GM20000 (cell line): ENCODE data around the gene FLVCR2.
A peak's percentile ranks its signal among the peaks of the same experiment; 100 is the strongest.

ENCODE experiments used
- DNase-seq: peaks from one replicate; pipeline ENCODE4 v3.0.0; 2012; ENCODE audit warnings: low spot score
- TF ChIP-seq, protein P1 (sequence below): IDR thresholded peaks from 2 replicates; pipeline ENCODE4 v1.5.1; 2012; ENCODE audit warnings: mild to moderate bottlenecking, control low read depth; ENCODE audit errors: extremely low read depth, missing control alignments

FLVCR2 gene

DNA sequence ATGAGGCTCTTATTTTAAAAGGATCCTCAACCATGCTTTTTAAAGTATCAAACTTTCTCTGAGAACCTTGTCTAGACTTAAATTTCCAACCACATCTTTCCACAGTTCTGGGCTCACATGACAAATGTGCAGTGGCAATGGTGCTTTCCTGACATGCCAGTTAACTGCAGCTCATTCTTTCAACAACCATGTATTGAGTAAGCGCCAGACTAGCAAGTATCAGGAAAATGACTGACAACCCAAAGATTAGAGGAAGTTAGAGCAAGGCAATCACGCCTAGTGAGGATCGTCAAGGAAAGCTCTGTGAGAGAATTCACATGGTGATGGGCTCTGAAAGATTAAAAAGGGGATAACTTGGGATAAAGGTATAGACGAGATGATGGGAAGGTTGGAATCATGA, 35.8 kb downstream of the FLVCR2 start:
- TF ChIP-seq, protein P1, sequence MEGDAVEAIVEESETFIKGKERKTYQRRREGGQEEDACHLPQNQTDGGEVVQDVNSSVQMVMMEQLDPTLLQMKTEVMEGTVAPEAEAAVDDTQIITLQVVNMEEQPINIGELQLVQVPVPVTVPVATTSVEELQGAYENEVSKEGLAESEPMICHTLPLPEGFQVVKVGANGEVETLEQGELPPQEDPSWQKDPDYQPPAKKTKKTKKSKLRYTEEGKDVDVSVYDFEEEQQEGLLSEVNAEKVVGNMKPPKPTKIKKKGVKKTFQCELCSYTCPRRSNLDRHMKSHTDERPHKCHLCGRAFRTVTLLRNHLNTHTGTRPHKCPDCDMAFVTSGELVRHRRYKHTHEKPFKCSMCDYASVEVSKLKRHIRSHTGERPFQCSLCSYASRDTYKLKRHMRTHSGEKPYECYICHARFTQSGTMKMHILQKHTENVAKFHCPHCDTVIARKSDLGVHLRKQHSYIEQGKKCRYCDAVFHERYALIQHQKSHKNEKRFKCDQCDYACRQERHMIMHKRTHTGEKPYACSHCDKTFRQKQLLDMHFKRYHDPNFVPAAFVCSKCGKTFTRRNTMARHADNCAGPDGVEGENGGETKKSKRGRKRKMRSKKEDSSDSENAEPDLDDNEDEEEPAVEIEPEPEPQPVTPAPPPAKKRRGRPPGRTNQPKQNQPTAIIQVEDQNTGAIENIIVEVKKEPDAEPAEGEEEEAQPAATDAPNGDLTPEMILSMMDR, result no peak
- no peak for DNase-seq

DNA sequence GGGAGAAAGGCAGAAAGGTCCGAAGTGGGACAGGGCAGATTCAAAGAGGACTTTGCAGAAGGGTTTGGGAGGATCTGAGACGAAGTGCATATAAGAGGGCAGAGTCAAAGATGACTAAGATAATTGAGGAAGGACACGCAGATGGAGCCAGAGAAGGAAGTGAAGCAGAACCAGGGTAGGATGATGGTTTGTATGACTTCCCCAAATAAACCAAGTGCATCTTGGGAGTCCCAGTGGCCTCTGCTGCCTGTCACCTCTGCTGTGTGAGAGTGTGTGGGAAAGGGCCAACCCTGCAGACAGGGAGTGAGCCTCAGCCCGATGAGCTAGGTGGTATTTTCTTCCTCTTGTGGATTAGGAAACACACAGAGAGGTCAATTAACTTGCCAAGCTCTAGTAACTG, 36.8 kb downstream of the FLVCR2 start:
- TF ChIP-seq, protein P1, result no peak
- peak; percentile 16 for DNase-seq

DNA sequence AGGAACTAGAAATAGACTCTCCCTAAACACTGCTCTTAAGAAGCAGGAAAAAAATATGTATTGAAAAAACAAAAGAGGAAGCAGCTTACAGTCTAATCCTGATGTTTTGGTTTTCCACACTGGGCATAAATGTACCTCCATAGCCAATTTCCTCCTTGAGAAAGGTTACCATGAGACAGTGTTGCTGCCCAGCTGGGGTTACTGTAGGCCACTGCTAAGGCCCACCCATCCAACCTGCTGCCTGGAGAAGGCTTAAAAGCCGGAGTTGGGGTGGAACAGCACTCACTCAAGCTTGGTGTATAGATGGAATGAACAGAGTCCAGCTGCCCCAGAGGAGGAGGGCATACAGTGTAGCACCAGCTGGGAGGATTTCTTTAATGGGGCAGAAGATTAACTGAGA, 41.1 kb downstream of the FLVCR2 start:
- no peak for DNase-seq
- TF ChIP-seq, protein P1, result no peak

DNA sequence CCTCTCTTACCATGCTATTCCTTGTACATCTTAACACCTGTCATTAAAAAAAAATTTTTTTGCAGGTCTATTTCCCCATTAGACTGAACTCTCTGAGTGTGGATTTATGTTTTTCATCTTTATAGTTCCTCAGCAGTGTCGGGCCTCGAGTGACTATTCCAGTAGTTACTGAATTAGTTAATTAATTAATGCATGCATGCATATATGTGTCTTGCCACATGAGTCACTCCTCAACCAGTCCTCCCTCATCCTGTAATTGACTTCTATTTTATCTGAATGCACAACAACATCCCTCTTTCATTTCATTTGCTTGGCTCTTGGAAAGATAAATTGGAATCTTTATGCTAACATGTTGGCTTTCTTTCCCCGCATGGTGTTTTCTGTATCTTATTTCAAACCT, 46.6 kb downstream of the FLVCR2 start:
- no peak for DNase-seq
- TF ChIP-seq, protein P1, result no peak

DNA sequence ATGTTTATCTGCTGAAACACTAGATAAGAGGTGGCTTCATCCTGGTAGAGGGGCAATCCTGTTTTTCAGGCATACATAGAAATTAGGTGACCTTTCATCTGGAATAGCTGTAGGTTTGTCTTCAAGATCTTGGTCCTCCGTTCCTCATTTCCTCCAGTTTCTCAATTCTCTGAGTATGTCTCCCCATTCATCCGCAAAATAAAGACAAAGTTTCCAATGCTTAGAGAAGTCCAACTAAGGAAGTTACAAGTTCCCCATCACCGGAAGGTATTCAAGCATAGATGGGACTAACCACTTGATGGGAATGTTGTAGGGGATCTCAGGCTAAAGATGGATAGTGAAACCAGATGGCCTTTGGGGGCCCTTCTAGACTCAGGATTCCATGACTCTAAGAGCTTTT, 48.0 kb downstream of the FLVCR2 start:
- DNase-seq, result no peak
- TF ChIP-seq, protein P1, result no peak

DNA sequence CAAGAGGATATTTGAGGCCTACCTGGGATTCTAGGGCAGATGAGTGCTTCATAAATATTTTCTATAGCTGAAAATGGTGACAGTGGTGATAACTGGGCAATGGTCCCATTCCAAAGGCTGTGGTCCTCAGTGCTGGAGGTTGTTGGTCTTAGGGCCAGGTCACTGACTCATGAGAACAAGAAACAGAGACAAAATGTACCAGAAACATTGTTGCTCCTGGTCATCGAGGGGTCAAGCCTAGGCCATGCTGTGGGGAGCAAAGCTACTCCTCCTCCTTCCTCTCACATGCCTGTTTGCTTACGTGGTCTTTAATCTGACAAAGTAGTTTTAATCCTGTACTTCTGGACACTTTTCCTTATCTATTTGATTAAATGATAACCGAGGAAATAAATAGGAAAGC, 48.4 kb downstream of the FLVCR2 start:
- TF ChIP-seq, protein P1, result no peak
- no peak for DNase-seq

DNA sequence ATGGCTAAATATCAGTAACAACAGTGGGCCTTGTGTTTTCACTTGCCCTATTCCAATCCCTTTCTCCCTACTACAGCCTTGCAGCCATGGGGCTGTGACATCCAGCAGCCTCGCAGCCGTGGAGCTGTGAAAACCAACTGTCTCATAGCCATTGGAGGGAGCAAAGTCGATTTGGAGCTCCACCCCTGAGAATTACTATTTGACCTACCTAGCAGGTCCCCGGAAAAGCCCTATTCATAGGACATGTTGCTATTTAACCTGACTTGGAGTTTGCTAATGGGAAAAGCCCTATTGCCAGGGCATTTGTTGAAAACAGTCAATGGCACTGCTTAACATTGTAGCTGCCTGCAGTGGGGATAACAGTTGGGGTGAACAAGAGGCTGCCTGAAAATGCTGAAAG, 49.0 kb downstream of the FLVCR2 start:
- no peak for DNase-seq
- TF ChIP-seq, protein P1, result no peak
